ENCODE measurements around the gene CERS3.

The CERS3 gene

DNA sequence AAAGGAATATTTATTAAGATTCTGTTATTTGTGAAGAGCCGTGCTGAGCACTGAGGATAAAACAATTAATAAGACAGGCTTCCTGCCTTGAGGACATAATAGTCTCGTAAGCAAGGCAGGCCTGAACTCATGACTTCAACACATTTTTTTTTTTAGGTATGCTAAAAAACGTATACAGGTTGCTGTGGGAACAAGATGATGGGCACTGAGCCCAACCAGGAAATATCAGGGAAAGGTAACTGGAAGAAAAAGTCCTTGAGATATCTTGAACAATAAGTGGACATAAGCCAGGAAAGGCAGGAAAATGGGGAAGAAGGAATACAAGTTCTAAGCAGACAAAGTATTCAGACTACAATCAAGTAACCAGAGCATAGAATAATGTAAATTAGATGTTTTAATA is 26.1 kb downstream of the CERS3 start:
- Histone ChIP-seq H3K27me3 (ENCODE audit: insufficient read depth, poor library complexity, severe bottlenecking) (peaks cover 7% of the 10 kb centered on the region), H3K36me3 (ENCODE audit: low read depth) (no peaks in the 10 kb centered on the region), H3K9me3 (ENCODE audit: severe bottlenecking) (no peaks in the 10 kb centered on the region), H3K4me1 (ENCODE audit: insufficient read depth, poor library complexity, severe bottlenecking) (no peaks in the 10 kb centered on the region), H3K27ac (ENCODE audit: poor library complexity, severe bottlenecking) (no peak overlapping the region), H3K4me3 (ENCODE audit: severe bottlenecking) (no peak overlapping the region)
- TF ChIP-seq, protein P1, sequence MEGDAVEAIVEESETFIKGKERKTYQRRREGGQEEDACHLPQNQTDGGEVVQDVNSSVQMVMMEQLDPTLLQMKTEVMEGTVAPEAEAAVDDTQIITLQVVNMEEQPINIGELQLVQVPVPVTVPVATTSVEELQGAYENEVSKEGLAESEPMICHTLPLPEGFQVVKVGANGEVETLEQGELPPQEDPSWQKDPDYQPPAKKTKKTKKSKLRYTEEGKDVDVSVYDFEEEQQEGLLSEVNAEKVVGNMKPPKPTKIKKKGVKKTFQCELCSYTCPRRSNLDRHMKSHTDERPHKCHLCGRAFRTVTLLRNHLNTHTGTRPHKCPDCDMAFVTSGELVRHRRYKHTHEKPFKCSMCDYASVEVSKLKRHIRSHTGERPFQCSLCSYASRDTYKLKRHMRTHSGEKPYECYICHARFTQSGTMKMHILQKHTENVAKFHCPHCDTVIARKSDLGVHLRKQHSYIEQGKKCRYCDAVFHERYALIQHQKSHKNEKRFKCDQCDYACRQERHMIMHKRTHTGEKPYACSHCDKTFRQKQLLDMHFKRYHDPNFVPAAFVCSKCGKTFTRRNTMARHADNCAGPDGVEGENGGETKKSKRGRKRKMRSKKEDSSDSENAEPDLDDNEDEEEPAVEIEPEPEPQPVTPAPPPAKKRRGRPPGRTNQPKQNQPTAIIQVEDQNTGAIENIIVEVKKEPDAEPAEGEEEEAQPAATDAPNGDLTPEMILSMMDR (IDR thresholded peaks at IDR 0.05; ENCODE audit: poor library complexity, severe bottlenecking): no peak
- DNase-seq (ENCODE audit: low spot score) (no peak), ATAC-seq (ENCODE audit: low read depth) (no peak)

GRCh38 chr15:100501117-100501516 is 27.6 kb downstream of the CERS3 start:
- Histone ChIP-seq H3K4me3 (ENCODE audit: severe bottlenecking) (no peak overlapping the region), H3K9me3 (ENCODE audit: severe bottlenecking) (no peaks in the 10 kb centered on the region), H3K36me3 (ENCODE audit: low read depth) (no peaks in the 10 kb centered on the region), H3K27ac (ENCODE audit: poor library complexity, severe bottlenecking) (no peak overlapping the region), H3K27me3 (ENCODE audit: insufficient read depth, poor library complexity, severe bottlenecking) (peaks cover 10% of the 10 kb centered on the region), H3K4me1 (ENCODE audit: insufficient read depth, poor library complexity, severe bottlenecking) (no peaks in the 10 kb centered on the region)
- ATAC-seq (ENCODE audit: low read depth) (no peak), DNase-seq (ENCODE audit: low spot score) (no peak)
- TF ChIP-seq, protein P1 (IDR thresholded peaks at IDR 0.05; ENCODE audit: poor library complexity, severe bottlenecking): no peak

- Histone ChIP-seq H3K27me3 (ENCODE audit: insufficient read depth, poor library complexity, severe bottlenecking) (peaks cover 10% of the 10 kb centered on the region), H3K4me1 (ENCODE audit: insufficient read depth, poor library complexity, severe bottlenecking) (no peaks in the 10 kb centered on the region), H3K36me3 (ENCODE audit: low read depth) (no peaks in the 10 kb centered on the region), H3K9me3 (ENCODE audit: severe bottlenecking) (no peaks in the 10 kb centered on the region), H3K4me3 (ENCODE audit: severe bottlenecking) (no peak overlapping the region), H3K27ac (ENCODE audit: poor library complexity, severe bottlenecking) (no peak overlapping the region)
- DNase-seq (ENCODE audit: low spot score) (no peak), ATAC-seq (ENCODE audit: low read depth) (no peak)
- TF ChIP-seq, protein P1 (IDR thresholded peaks at IDR 0.05; ENCODE audit: poor library complexity, severe bottlenecking): no peak
Measured at GRCh38 chr15:100500226-100500990, 28.3 kb downstream of the CERS3 start.

DNA sequence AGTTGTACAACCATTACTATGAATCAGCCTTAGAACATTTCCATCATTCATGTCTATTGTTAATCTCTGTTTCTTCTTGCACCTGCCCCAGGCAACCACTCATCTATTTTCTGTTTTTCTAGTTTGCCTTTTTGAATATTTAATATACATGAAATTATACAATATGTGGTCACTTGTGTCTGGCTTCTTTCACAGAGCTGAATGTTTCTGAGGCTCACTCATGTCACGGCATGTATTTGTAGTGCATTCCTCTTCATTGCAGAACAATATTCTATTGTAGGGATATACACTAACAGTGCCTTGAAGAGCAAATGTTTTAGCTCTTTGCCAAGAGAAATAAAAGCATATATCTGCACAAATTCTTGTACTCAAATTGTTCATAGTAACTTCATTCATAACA is 32.9 kb downstream of the CERS3 start:
- Histone ChIP-seq H3K9me3 (ENCODE audit: severe bottlenecking) (no peaks in the 10 kb centered on the region), H3K36me3 (ENCODE audit: low read depth) (no peaks in the 10 kb centered on the region), H3K27me3 (ENCODE audit: insufficient read depth, poor library complexity, severe bottlenecking) (peaks cover 12% of the 10 kb centered on the region), H3K4me3 (ENCODE audit: severe bottlenecking) (no peak overlapping the region), H3K27ac (ENCODE audit: poor library complexity, severe bottlenecking) (no peak overlapping the region), H3K4me1 (ENCODE audit: insufficient read depth, poor library complexity, severe bottlenecking) (no peaks in the 10 kb centered on the region)
- DNase-seq (ENCODE audit: low spot score) (no peak), ATAC-seq (ENCODE audit: low read depth) (no peak)
- TF ChIP-seq, protein P1 (IDR thresholded peaks at IDR 0.05; ENCODE audit: poor library complexity, severe bottlenecking): no peak

DNA sequence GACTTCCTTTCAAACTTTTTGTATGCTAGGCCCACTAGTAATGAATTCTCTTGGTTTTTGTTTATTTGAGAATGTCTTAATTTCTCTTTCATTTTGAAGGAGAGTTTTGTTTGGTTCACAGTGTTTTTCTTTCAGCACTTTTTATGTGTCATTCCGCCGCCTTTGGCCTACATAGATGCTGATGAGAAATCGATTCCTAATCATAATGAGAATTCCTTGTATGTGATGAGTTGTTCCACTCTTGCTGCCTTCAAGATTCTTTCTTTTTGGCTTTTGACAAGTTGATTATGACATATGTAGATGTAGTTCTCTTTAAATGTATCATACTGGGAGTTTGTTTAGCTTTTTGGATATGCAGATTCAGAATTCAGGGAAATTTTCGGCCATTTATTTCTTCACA is 35.5 kb downstream of the CERS3 start:
- no peak overlapping the region for H3K27ac ChIP-seq (ENCODE audit: poor library complexity, severe bottlenecking)
- no peaks in the 10 kb centered on the region for H3K9me3 ChIP-seq (ENCODE audit: severe bottlenecking)
- TF ChIP-seq, protein P1 (IDR thresholded peaks at IDR 0.05; ENCODE audit: poor library complexity, severe bottlenecking): no peak
- H3K4me1 ChIP-seq (ENCODE audit: insufficient read depth, poor library complexity, severe bottlenecking): no peaks in the 10 kb centered on the region
- no peak overlapping the region for H3K4me3 ChIP-seq (ENCODE audit: severe bottlenecking)
- peaks cover 10% of the 10 kb centered on the region for H3K27me3 ChIP-seq (ENCODE audit: insufficient read depth, poor library complexity, severe bottlenecking)
- DNase-seq (ENCODE audit: low spot score): no peak
- no peaks in the 10 kb centered on the region for H3K36me3 ChIP-seq (ENCODE audit: low read depth)
- ATAC-seq (ENCODE audit: low read depth): no peak

Data from RWPE2 (cell line).